HepG2 (cell line): Measurements from ENCODE around the gene CISH. TPM values are rescaled to one million over a fixed set of nuclear protein-coding genes. Genes with fewer than 3 reads are reported as not detected.

Source experiments
- CBFB ChIP-seq: sonication (generic); formaldehyde crosslinking; IDR thresholded peaks from 2 replicates; pipeline ENCODE4 v1.4.0; 2020; ENCODE audit warnings: missing genetic modification reagents
- ETV5 ChIP-seq: IDR thresholded peaks from 2 replicates; pipeline ENCODE4 v1.6.1; 2018; ENCODE audit warnings: missing biosample characterization, missing genetic modification reagents, inconsistent platforms, borderline replicate concordance
- ETV6 ChIP-seq: sonication (generic); formaldehyde crosslinking; conservative IDR thresholded peaks from 2 replicates; pipeline ENCODE4 v1.4.0; 2020; ENCODE audit warnings: missing genetic modification reagents
- GABPA ChIP-seq, 2 experiments: IDR thresholded peaks; 2 replicates each; pipeline ENCODE4 v1.6.1; 2011 to 2016; ENCODE audit warnings: low read depth in 2 of 2, low read length in 1 of 2, missing biosample characterization in 1 of 2, missing genetic modification characterization in 1 of 2
- IKZF4 ChIP-seq: sonication (generic); formaldehyde crosslinking; IDR thresholded peaks from 2 replicates; pipeline ENCODE4 v1.5.1; 2020; ENCODE audit warnings: borderline replicate concordance, mild to moderate bottlenecking, low read depth, missing genetic modification reagents; ENCODE audit errors: not compliant biosample characterization
- MAZ ChIP-seq, 2 experiments: sonication (generic) in 1 of 2; formaldehyde crosslinking in 1 of 2; IDR thresholded peaks; 2 replicates each; pipeline versions ENCODE4 v1.5.0 to v1.6.1; 2012 to 2020; ENCODE audit warnings: low read depth in 2 of 2, mild to moderate bottlenecking in 2 of 2, borderline replicate concordance in 1 of 2, improper control_type of control experiment in 1 of 2, low read length in 1 of 2, missing genetic modification reagents in 1 of 2, moderate library complexity in 1 of 2
- MIXL1 ChIP-seq: IDR thresholded peaks from 2 replicates; pipeline ENCODE4 v1.6.1; 2016
- NR2F6 ChIP-seq, 2 experiments: IDR thresholded peaks; 2 replicates each; pipeline ENCODE4 v1.6.1; 2016; ENCODE audit warnings: antibody characterized with exemption in 1 of 2, mild to moderate bottlenecking in 1 of 2
- NRL ChIP-seq: sonication (generic); formaldehyde crosslinking; IDR thresholded peaks from 2 replicates; pipeline ENCODE4 v1.5.0; 2020; ENCODE audit warnings: missing genetic modification reagents, mild to moderate bottlenecking, moderate library complexity, borderline replicate concordance
- RAD21 ChIP-seq: fragments of 450-650 bp; formaldehyde crosslinking; IDR thresholded peaks from 2 replicates; pipeline ENCODE4 v1.5.0; 2020; ENCODE audit warnings: mild to moderate bottlenecking
- RBFOX2 ChIP-seq: fragments of 200-400 bp; formaldehyde crosslinking; IDR thresholded peaks from 2 replicates; pipeline ENCODE4 v1.6.1; 2017; ENCODE audit warnings: low read depth, mild to moderate bottlenecking, low read length
- REPIN1 ChIP-seq: sonication (generic); formaldehyde crosslinking; IDR thresholded peaks from 2 replicates; pipeline ENCODE4 v1.8.0; 2022; ENCODE audit warnings: missing genetic modification reagents, low read depth, mild to moderate bottlenecking, borderline replicate concordance
- SAP130 ChIP-seq: IDR thresholded peaks from 2 replicates; pipeline ENCODE4 v1.6.1; 2016; ENCODE audit warnings: low read depth
- SOX5 ChIP-seq: IDR thresholded peaks from 2 replicates; pipeline ENCODE4 v1.6.1; 2016; ENCODE audit warnings: borderline replicate concordance
- SOX6 ChIP-seq, 2 experiments: fragments of 450-650 bp in 1 of 2; sonication (generic) in 1 of 2; formaldehyde crosslinking in 1 of 2; IDR thresholded peaks; 2 replicates each; pipeline versions ENCODE4 v1.4.0 to v1.6.1; 2017 to 2020; ENCODE audit warnings: antibody characterized with exemption in 1 of 2, mild to moderate bottlenecking in 1 of 2, missing genetic modification reagents in 1 of 2
- YY1 ChIP-seq: IDR thresholded peaks from 2 replicates; pipeline ENCODE4 v1.6.1; 2011; ENCODE audit warnings: low read length, low read depth, moderate library complexity, mild to moderate bottlenecking; ENCODE audit not compliant: insufficient read depth, insufficient replicate concordance
- ZNF768 ChIP-seq: sonication (generic); formaldehyde crosslinking; IDR thresholded peaks from 2 replicates; pipeline ENCODE4 v1.4.0; 2020; ENCODE audit warnings: missing genetic modification reagents
- ZSCAN31 ChIP-seq: sonication (generic); formaldehyde crosslinking; IDR thresholded peaks from 2 replicates; pipeline ENCODE4 v1.5.0; 2020; ENCODE audit warnings: low read depth, mild to moderate bottlenecking, missing genetic modification reagents
- polyA plus RNA-seq, 8 experiments: library from polyadenylated mRNA; depleted of rRNA in 3 of 8; stranded (reverse) in 7 of 8; unstranded in 1 of 8; fragments of >200 nt; fragmentation: Illumina TruSeq in 4 of 8; extraction: Trizol in 4 of 8; gene quantifications; 2 replicates each; pipeline versions ENCODE4 v1.2.1 to v1.2.3, GENCODE V29; 2011 to 2016; ENCODE audit warnings: low read depth in 4 of 8, missing spikeins in 1 of 8, mixed read lengths in 1 of 8; ENCODE audit not compliant: insufficient read depth in 1 of 8
- total RNA-seq, 5 experiments: library from RNA; depleted of rRNA; stranded (reverse); fragments of >200 nt; fragmentation: Illumina TruSeq; extraction: Trizol; gene quantifications; 2 replicates each; pipeline ENCODE4 v1.2.3, GENCODE V29; 2016; ENCODE audit warnings: low read depth in 1 of 5
- TF ChIP-seq, protein P1 (sequence below): sonication (generic); formaldehyde crosslinking; IDR thresholded peaks from 2 replicates; pipeline ENCODE4 v1.5.1; 2020; ENCODE audit warnings: missing genetic modification reagents, mild to moderate bottlenecking, borderline replicate concordance
- TF ChIP-seq, protein P2 (sequence below): sonication (generic); formaldehyde crosslinking; IDR thresholded peaks from 2 replicates; pipeline ENCODE4 v1.5.1; 2020; ENCODE audit warnings: mild to moderate bottlenecking, missing genetic modification reagents, moderate library complexity
- TF ChIP-seq, protein P3 (sequence below): sonication (generic); formaldehyde crosslinking; IDR thresholded peaks from 2 replicates; pipeline ENCODE4 v1.5.0; 2020; ENCODE audit warnings: mild to moderate bottlenecking, missing genetic modification reagents, borderline replicate concordance

The CISH gene
- total and polyA plus RNA-seq, 2 of the 13 experiments (the other 11 are each of a cell fraction or from before 2014, with no cell fraction given): 0.91 to 1.5 TPM

DNA sequence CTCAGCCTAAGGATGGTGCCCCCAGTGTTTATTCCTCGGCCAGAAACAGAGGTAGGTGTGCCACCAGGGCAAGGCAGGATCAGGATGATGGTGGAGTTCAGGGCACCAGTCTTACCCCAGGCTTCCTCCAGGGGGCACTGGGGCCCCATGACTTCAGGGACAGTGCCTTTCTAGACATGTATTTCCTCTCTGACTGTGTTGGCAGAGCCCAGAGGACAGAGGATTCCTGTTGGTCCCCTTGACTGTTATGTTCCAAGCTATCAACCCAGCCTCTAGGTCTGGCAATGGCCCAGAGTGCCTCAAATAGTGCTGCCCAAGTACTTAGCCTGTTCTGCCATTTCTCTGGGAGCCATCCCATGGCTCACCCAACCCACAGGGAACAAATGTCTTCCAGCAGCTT is 39.4 kb downstream of the CISH start (continued):
- TF ChIP-seq, protein P1, sequence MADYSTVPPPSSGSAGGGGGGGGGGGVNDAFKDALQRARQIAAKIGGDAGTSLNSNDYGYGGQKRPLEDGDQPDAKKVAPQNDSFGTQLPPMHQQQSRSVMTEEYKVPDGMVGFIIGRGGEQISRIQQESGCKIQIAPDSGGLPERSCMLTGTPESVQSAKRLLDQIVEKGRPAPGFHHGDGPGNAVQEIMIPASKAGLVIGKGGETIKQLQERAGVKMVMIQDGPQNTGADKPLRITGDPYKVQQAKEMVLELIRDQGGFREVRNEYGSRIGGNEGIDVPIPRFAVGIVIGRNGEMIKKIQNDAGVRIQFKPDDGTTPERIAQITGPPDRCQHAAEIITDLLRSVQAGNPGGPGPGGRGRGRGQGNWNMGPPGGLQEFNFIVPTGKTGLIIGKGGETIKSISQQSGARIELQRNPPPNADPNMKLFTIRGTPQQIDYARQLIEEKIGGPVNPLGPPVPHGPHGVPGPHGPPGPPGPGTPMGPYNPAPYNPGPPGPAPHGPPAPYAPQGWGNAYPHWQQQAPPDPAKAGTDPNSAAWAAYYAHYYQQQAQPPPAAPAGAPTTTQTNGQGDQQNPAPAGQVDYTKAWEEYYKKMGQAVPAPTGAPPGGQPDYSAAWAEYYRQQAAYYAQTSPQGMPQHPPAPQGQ (CRISPR knock-in tag): 0 out of 2 replicates have a peak, but pooled peaks have one; percentile 43
- TF ChIP-seq, protein P2, sequence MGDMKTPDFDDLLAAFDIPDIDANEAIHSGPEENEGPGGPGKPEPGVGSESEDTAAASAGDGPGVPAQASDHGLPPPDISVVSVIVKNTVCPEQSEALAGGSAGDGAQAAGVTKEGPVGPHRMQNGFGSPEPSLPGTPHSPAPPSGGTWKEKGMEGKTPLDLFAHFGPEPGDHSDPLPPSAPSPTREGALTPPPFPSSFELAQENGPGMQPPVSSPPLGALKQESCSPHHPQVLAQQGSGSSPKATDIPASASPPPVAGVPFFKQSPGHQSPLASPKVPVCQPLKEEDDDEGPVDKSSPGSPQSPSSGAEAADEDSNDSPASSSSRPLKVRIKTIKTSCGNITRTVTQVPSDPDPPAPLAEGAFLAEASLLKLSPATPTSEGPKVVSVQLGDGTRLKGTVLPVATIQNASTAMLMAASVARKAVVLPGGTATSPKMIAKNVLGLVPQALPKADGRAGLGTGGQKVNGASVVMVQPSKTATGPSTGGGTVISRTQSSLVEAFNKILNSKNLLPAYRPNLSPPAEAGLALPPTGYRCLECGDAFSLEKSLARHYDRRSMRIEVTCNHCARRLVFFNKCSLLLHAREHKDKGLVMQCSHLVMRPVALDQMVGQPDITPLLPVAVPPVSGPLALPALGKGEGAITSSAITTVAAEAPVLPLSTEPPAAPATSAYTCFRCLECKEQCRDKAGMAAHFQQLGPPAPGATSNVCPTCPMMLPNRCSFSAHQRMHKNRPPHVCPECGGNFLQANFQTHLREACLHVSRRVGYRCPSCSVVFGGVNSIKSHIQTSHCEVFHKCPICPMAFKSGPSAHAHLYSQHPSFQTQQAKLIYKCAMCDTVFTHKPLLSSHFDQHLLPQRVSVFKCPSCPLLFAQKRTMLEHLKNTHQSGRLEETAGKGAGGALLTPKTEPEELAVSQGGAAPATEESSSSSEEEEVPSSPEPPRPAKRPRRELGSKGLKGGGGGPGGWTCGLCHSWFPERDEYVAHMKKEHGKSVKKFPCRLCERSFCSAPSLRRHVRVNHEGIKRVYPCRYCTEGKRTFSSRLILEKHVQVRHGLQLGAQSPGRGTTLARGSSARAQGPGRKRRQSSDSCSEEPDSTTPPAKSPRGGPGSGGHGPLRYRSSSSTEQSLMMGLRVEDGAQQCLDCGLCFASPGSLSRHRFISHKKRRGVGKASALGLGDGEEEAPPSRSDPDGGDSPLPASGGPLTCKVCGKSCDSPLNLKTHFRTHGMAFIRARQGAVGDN: peak; percentile 46
- TF ChIP-seq NR2F6 (IDR thresholded peaks at IDR 0.05) (no peak), NR2F6 (CRISPR knock-in tag; IDR thresholded peaks at IDR 0.05) (0 out of 2 replicates have a peak, but pooled peaks have one; percentile 30), ETV6 (CRISPR knock-in tag) (0 out of 2 replicates have a peak, but pooled peaks have one; percentile 27), REPIN1 (peak; percentile 49; the same call in 1 of the 2 replicates), RBFOX2 (no peak), SOX5 (CRISPR knock-in tag) (0 out of 2 replicates have a peak, but pooled peaks have one; percentile 10), RAD21 (CRISPR knock-in tag) (peak; percentile 97), ETV5 (peak; percentile 20; the same call in 1 of the 2 replicates), MIXL1 (CRISPR knock-in tag) (0 out of 2 replicates have a peak, but pooled peaks have one; percentile 37), ZNF768 (no peak), YY1 (peak; percentile 42), SAP130 (peak; percentile 38; the same call in 1 of the 2 replicates), NRL (CRISPR knock-in tag) (no peak), SOX6 (IDR thresholded peaks at IDR 0.05) (no peak), SOX6 (CRISPR knock-in tag; IDR thresholded peaks at IDR 0.05) (0 out of 2 replicates have a peak, but pooled peaks have one; percentile 36), CBFB (CRISPR knock-in tag) (no peak), MAZ (IDR thresholded peaks at IDR 0.05; ENCODE audit: borderline replicate concordance, low read depth, low read length) (no peak), MAZ (CRISPR knock-in tag; IDR thresholded peaks at IDR 0.05; ENCODE audit: low read depth) (0 out of 2 replicates have a peak, but pooled peaks have one; percentile 35), IKZF4 (CRISPR knock-in tag) (peak; percentile 39), ZSCAN31 (0 out of 2 replicates have a peak, but pooled peaks have one; percentile 32), GABPA (IDR thresholded peaks at IDR 0.05; ENCODE audit: low read depth, low read length) (no peak), GABPA (CRISPR knock-in tag; IDR thresholded peaks at IDR 0.05; ENCODE audit: low read depth) (0 out of 2 replicates have a peak, but pooled peaks have one; percentile 28)
- TF ChIP-seq, protein P3, sequence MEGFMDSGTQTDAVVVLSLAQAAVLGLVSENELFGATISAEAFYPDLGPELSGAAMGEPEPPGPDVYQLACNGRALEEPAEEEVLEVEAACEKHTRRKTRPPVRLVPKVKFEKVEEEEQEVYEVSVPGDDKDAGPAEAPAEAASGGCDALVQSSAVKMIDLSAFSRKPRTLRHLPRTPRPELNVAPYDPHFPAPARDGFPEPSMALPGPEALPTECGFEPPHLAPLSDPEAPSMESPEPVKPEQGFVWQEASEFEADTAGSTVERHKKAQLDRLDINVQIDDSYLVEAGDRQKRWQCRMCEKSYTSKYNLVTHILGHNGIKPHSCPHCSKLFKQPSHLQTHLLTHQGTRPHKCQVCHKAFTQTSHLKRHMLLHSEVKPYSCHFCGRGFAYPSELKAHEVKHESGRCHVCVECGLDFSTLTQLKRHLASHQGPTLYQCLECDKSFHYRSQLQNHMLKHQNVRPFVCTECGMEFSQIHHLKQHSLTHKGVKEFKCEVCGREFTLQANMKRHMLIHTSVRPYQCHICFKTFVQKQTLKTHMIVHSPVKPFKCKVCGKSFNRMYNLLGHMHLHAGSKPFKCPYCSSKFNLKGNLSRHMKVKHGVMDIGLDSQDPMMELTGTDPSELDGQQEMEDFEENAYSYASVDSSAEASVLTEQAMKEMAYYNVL (CRISPR knock-in tag): peak; percentile 59; the same call in 1 of the 2 replicates
